Mesendoderm (in vitro differentiated cells): Measurements from ENCODE around the gene ITFG1. TPM values are rescaled to one million over a fixed set of nuclear protein-coding genes. Genes with fewer than 3 reads are reported as not detected.

Experiments used
- DNase-seq: peaks from one replicate; pipeline ENCODE4 v3.0.0; 2013
- H2AK5ac ChIP-seq: 2 replicates; pipeline ENCODE4 v1.6.1; 2013; ENCODE audit warnings: low read length, inconsistent platforms
- H2BK120ac ChIP-seq: 2 replicates; pipeline ENCODE4 v1.6.1; 2013; ENCODE audit warnings: low read depth, mild to moderate bottlenecking, low read length, moderate library complexity, mixed read lengths
- H2BK15ac ChIP-seq: replicated peaks from 2 replicates; pipeline ENCODE4 v1.6.1; 2013; ENCODE audit warnings: low read depth, mild to moderate bottlenecking, moderate library complexity
- H2BK5ac ChIP-seq: 2 replicates; pipeline ENCODE4 v1.6.1; 2013; ENCODE audit warnings: low read length, inconsistent platforms
- H3K18ac ChIP-seq: 2 replicates; pipeline ENCODE4 v1.6.1; 2013; ENCODE audit warnings: mild to moderate bottlenecking, low read length, mixed read lengths
- H3K23ac ChIP-seq: one replicate; pipeline ENCODE4 v1.6.1; 2013; ENCODE audit warnings: low read length
- H3K27ac ChIP-seq: 2 replicates; pipeline ENCODE4 v1.5.1; 2013; ENCODE audit warnings: low read depth, mild to moderate bottlenecking, inconsistent platforms, low read length, moderate library complexity
- H3K27me3 ChIP-seq: 2 replicates; pipeline ENCODE4 v1.6.1; 2013; ENCODE audit warnings: low read length, control low read depth, mild to moderate bottlenecking, inconsistent platforms; ENCODE audit not compliant: insufficient read depth, poor library complexity
- H3K36me3 ChIP-seq: 2 replicates; pipeline ENCODE4 v1.6.1; 2013; ENCODE audit warnings: low read length, inconsistent platforms; ENCODE audit not compliant: control insufficient read depth, insufficient read depth
- H3K4ac ChIP-seq: one replicate; pipeline ENCODE4 v1.6.1; 2013; ENCODE audit warnings: low read depth, mild to moderate bottlenecking, low read length, moderate library complexity
- H3K4me1 ChIP-seq: 2 replicates; pipeline ENCODE4 v1.6.1; 2013; ENCODE audit warnings: low read depth, low read length, inconsistent platforms; ENCODE audit not compliant: control insufficient read depth
- H3K4me2 ChIP-seq: 2 replicates; pipeline ENCODE4 v1.6.1; 2013; ENCODE audit warnings: low read length
- H3K4me3 ChIP-seq: 2 replicates; pipeline ENCODE4 v1.5.1; 2013; ENCODE audit warnings: mild to moderate bottlenecking, low read length
- H3K56ac ChIP-seq: one replicate; pipeline ENCODE4 v1.6.1; 2013; ENCODE audit warnings: low read length
- H3K79me1 ChIP-seq: 2 replicates; pipeline ENCODE4 v1.6.1; 2013; ENCODE audit warnings: low read length, inconsistent platforms
- H3K79me2 ChIP-seq: 2 replicates; pipeline ENCODE4 v1.6.1; 2013; ENCODE audit warnings: mild to moderate bottlenecking, low read length; ENCODE audit not compliant: control insufficient read depth, insufficient read depth
- H3K9ac ChIP-seq: 2 replicates; pipeline ENCODE4 v1.6.1; 2013; ENCODE audit warnings: low read length, inconsistent platforms
- H4K5ac ChIP-seq: one replicate; pipeline ENCODE4 v1.6.1; 2013; ENCODE audit warnings: low read length
- H4K8ac ChIP-seq: one replicate; pipeline ENCODE4 v1.6.1; 2013; ENCODE audit warnings: low read depth, mild to moderate bottlenecking, control low read depth, low read length, moderate library complexity
- WGBS: extraction: QIAGEN DNeasy Blood & Tissue Kit; methylation state at CpG from one replicate; pipeline ENCODE4 v1.1.7; 2013; ENCODE audit warnings: low lambda C conversion rate, missing lambda C conversion rate; ENCODE audit not compliant: insufficient coverage; ENCODE audit errors: extremely low coverage; 5-methylcytosine and 5-hydroxymethylcytosine counted together
- small RNA-seq: library from polyadenylated mRNA; stranded (forward); fragments of <200 nt; extraction: miRNeasy Mini kit (QIAGEN cat#:217004); gene quantifications from one replicate; pipeline ENCODE3, GENCODE V24; 2013; ENCODE audit not compliant: insufficient read depth

ITFG1 gene

GRCh38 chr16:47110939-47111338 is 349.9 kb downstream of the ITFG1 start:
- Histone ChIP-seq H3K27me3 (no peaks in the 10 kb centered on the region), H4K5ac (no peak overlapping the region), H4K8ac (no peak overlapping the region), H3K4me1 (no peaks in the 10 kb centered on the region), H3K9ac (no peak overlapping the region), H3K36me3 (peaks cover 1% of the 10 kb centered on the region), H2AK5ac (no peak overlapping the region), H3K27ac (no peak overlapping the region), H3K79me2 (no peaks in the 10 kb centered on the region), H3K23ac (no peak overlapping the region), H3K4me3 (no peak overlapping the region), H3K79me1 (no peaks in the 10 kb centered on the region), H2BK5ac (no peak overlapping the region), H2BK15ac (no peak overlapping the region), H3K18ac (no peak overlapping the region), H3K4ac (no peak overlapping the region), H2BK120ac (no peak overlapping the region), H3K56ac (no peak overlapping the region), H3K4me2 (no peak overlapping the region)
- DNase-seq, result peak; percentile 44
- no CpG with 5 or more reads among the region's 3 CpGs for WGBS

GRCh38 chr16:47109361-47109760 is 351.5 kb downstream of the ITFG1 start:
- no peak overlapping the region for H3K18ac ChIP-seq
- no peaks in the 10 kb centered on the region for H3K79me2 ChIP-seq
- H3K4me3 ChIP-seq, result no peak overlapping the region
- no peak overlapping the region for H2BK120ac ChIP-seq
- no peak overlapping the region for H3K23ac ChIP-seq
- H2AK5ac ChIP-seq, result no peak overlapping the region
- no peak overlapping the region for H4K5ac ChIP-seq
- H2BK5ac ChIP-seq, result no peak overlapping the region
- peaks cover 1% of the 10 kb centered on the region for H3K36me3 ChIP-seq
- no peak overlapping the region for H2BK15ac ChIP-seq
- no peak overlapping the region for H3K9ac ChIP-seq
- no peak overlapping the region for H3K4ac ChIP-seq
- no CpG with 5 or more reads among the region's 5 CpGs for WGBS
- no peak overlapping the region for H4K8ac ChIP-seq
- no peak overlapping the region for H3K4me2 ChIP-seq
- H3K56ac ChIP-seq, result no peak overlapping the region
- no peak for DNase-seq
- H3K27me3 ChIP-seq, result no peaks in the 10 kb centered on the region
- H3K27ac ChIP-seq, result no peak overlapping the region
- no peaks in the 10 kb centered on the region for H3K79me1 ChIP-seq
- H3K4me1 ChIP-seq, result no peaks in the 10 kb centered on the region

Small RNAs within 50 kb of the gene (small RNA-seq; reads per million reads assigned to genes)
- gene RF00019, result not detected
- not detected for gene RNA5SP425
